HepG2 (cell line): ENCODE data around the gene CLCN1. TPM values are rescaled to one million over a fixed set of nuclear protein-coding genes. Genes with fewer than 3 reads are reported as not detected.
A peak's percentile ranks its signal among the peaks of the same experiment; 100 is the strongest.

ENCODE experiments used
- DNMT3B ChIP-seq: conservative IDR thresholded peaks from 2 replicates; pipeline ENCODE4 v1.6.1; 2016; ENCODE audit warnings: missing biosample characterization, control low read depth
- EED ChIP-seq: sonication (generic); formaldehyde crosslinking; IDR thresholded peaks from 2 replicates; pipeline ENCODE4 v1.5.0; 2020; ENCODE audit warnings: mild to moderate bottlenecking, missing genetic modification reagents
- ELF1 ChIP-seq: sonication (generic); formaldehyde crosslinking; IDR thresholded peaks from 2 replicates; pipeline ENCODE4 v1.4.0; 2020; ENCODE audit warnings: missing genetic modification reagents
- FOXO1 ChIP-seq: sonication (generic); formaldehyde crosslinking; IDR thresholded peaks from 2 replicates; pipeline ENCODE4 v1.4.0; 2020; ENCODE audit warnings: missing genetic modification reagents
- GFI1 ChIP-seq: sonication (generic); formaldehyde crosslinking; IDR thresholded peaks from 2 replicates; pipeline ENCODE4 v1.5.0; 2020; ENCODE audit warnings: missing genetic modification reagents, mild to moderate bottlenecking, borderline replicate concordance
- HIVEP1 ChIP-seq: sonication (generic); formaldehyde crosslinking; IDR thresholded peaks from 2 replicates; pipeline ENCODE4 v1.4.0; 2020; ENCODE audit warnings: mild to moderate bottlenecking, missing genetic modification reagents
- HNF4A ChIP-seq: sonication (generic); formaldehyde crosslinking; IDR thresholded peaks from 2 replicates; pipeline ENCODE4 v1.4.0; 2020; ENCODE audit warnings: missing genetic modification reagents
- HNF4G ChIP-seq, 2 experiments: sonication (generic) in 1 of 2; formaldehyde crosslinking in 1 of 2; IDR thresholded peaks; 2 replicates each; pipeline versions ENCODE4 v1.4.0 to v1.6.1; 2011 to 2020; ENCODE audit warnings: borderline replicate concordance in 2 of 2, low read depth in 2 of 2, mild to moderate bottlenecking in 2 of 2, low read length in 1 of 2, missing genetic modification reagents in 1 of 2, moderate library complexity in 1 of 2
- KMT2B ChIP-seq: IDR thresholded peaks from 2 replicates; pipeline ENCODE4 v1.6.1; 2016; ENCODE audit warnings: missing genetic modification reagents, missing compliant biosample characterization
- PAXIP1 ChIP-seq: sonication (generic); formaldehyde crosslinking; conservative IDR thresholded peaks from 2 replicates; pipeline ENCODE4 v1.4.0; 2020; ENCODE audit warnings: mild to moderate bottlenecking, missing genetic modification reagents, moderate library complexity
- PITX1 ChIP-seq: sonication (generic); formaldehyde crosslinking; IDR thresholded peaks from 2 replicates; pipeline ENCODE4 v1.5.1; 2020; ENCODE audit warnings: mild to moderate bottlenecking, missing genetic modification reagents
- POGZ ChIP-seq: sonication (generic); formaldehyde crosslinking; IDR thresholded peaks from 2 replicates; pipeline ENCODE4 v1.4.0; 2020; ENCODE audit warnings: mild to moderate bottlenecking, missing genetic modification reagents
- RBM22 ChIP-seq: fragments of 200-400 bp; formaldehyde crosslinking; optimal IDR thresholded peaks from 2 replicates; pipeline ENCODE3; 2017; ENCODE audit warnings: mild to moderate bottlenecking, low read length, moderate library complexity
- SALL1 ChIP-seq: sonication (generic); formaldehyde crosslinking; IDR thresholded peaks from 2 replicates; pipeline ENCODE4 v1.8.0; 2022; ENCODE audit warnings: mild to moderate bottlenecking, missing genetic modification reagents
- TAF1 ChIP-seq: sonication (generic); formaldehyde crosslinking; IDR thresholded peaks from 2 replicates; pipeline ENCODE4 v1.4.0; 2020; ENCODE audit warnings: missing genetic modification reagents
- TBX2 ChIP-seq: sonication (generic); formaldehyde crosslinking; IDR thresholded peaks from 2 replicates; pipeline ENCODE4 v1.5.0; 2020; ENCODE audit warnings: missing genetic modification reagents, mild to moderate bottlenecking, borderline replicate concordance
- TEAD3 ChIP-seq: optimal IDR thresholded peaks from 2 replicates; pipeline ENCODE3; 2016; ENCODE audit warnings: borderline replicate concordance
- ZNF296 ChIP-seq: sonication (generic); formaldehyde crosslinking; conservative IDR thresholded peaks from 2 replicates; pipeline ENCODE4 v1.5.0; 2020; ENCODE audit warnings: mild to moderate bottlenecking, missing genetic modification reagents
- ZNF367 ChIP-seq: sonication (generic); formaldehyde crosslinking; IDR thresholded peaks from 2 replicates; pipeline ENCODE4 v1.4.0; 2020; ENCODE audit warnings: missing genetic modification reagents, borderline replicate concordance
- ZNF713 ChIP-seq: sonication (generic); formaldehyde crosslinking; IDR thresholded peaks from 2 replicates; pipeline ENCODE4 v1.4.0; 2020; ENCODE audit warnings: mild to moderate bottlenecking, missing genetic modification reagents
- ZSCAN22 ChIP-seq: sonication (generic); formaldehyde crosslinking; IDR thresholded peaks from 2 replicates; pipeline ENCODE4 v1.4.0; 2020; ENCODE audit warnings: mild to moderate bottlenecking, missing genetic modification reagents
- polyA plus RNA-seq, 8 experiments: library from polyadenylated mRNA; depleted of rRNA in 3 of 8; stranded (reverse) in 7 of 8; unstranded in 1 of 8; fragments of >200 nt; fragmentation: Illumina TruSeq in 4 of 8; extraction: Trizol in 4 of 8; gene quantifications; 2 replicates each; pipeline versions ENCODE4 v1.2.1 to v1.2.3, GENCODE V29; 2011 to 2016; ENCODE audit warnings: low read depth in 4 of 8, missing spikeins in 1 of 8, mixed read lengths in 1 of 8; ENCODE audit not compliant: insufficient read depth in 1 of 8
- total RNA-seq, 5 experiments: library from RNA; depleted of rRNA; stranded (reverse); fragments of >200 nt; fragmentation: Illumina TruSeq; extraction: Trizol; gene quantifications; 2 replicates each; pipeline ENCODE4 v1.2.3, GENCODE V29; 2016; ENCODE audit warnings: low read depth in 1 of 5
- TF ChIP-seq, protein P1 (sequence below): IDR thresholded peaks from 2 replicates; pipeline ENCODE4 v1.6.1; 2016; ENCODE audit warnings: missing compliant biosample characterization, missing genetic modification reagents, borderline replicate concordance

The CLCN1 gene
- total and polyA plus RNA-seq, 2 of the 13 experiments (the other 11 are each of a cell fraction or from before 2014, with no cell fraction given) = 0.01 TPM; not detected in 1

DNA sequence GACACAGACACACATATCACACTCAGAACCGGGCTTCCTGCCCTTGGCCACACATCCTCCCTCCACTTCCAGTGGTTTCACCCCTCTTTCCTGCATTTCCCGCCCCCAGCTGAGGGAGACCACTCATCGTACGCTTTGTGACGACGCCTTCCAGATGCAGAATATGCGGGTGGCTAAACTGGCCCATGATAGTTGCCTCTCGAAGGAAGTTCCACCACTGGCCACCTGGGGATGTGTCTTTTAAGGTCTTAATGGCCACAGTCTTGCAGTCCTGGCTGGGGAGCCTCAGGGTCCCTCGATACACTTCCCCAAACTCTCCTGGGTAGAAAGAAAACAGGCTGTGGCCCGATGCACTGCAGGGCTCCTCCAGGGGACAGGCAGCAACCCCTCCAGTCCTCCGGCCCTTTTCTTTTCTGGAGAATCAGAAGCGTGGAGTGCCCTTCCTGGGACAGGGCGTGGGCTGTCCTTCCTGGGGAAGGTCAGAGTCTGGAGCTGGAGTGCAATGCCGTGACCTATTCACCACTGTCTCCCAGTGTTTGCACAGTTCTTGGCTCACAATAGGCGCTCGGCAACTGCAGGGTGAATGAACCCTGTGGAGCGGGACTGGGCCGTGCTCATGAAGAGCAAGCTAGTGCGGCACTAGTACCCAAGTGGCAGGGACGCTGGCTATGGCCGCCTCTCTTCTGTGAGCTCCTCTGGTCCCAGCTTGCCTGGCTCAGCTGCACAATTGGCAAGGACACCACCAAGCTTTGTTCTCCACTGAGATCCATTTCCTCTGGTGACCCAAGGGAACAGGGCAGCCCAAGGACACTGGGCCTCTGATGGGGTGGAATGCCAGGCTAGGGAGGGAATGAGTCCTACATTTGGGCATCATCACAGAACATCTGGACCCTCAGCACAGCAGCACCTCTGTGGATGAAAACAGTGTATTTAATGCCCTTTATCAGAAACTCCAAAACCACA, 79.6 kb downstream of the CLCN1 start (continued):
- TF ChIP-seq POGZ (CRISPR knock-in tag) = peak; percentile 46; the same call in 1 of the 2 replicates
- no peak for TF ChIP-seq ZNF367
- peak; percentile 78; the same call in 1 of the 2 replicates for TF ChIP-seq ZNF296 (CRISPR knock-in tag)
- no peak for TF ChIP-seq ZSCAN22 (CRISPR knock-in tag)
- peak; percentile 76 for TF ChIP-seq FOXO1
- peak; percentile 15; the same call in 1 of the 2 replicates for TF ChIP-seq TAF1 (CRISPR knock-in tag)
- TF ChIP-seq GFI1 = peak; percentile 79
- peak; percentile 95 for TF ChIP-seq HNF4A (CRISPR knock-in tag)
- TF ChIP-seq ELF1 (CRISPR knock-in tag) = peak; percentile 27; the same call in 1 of the 2 replicates
- no peak for TF ChIP-seq DNMT3B (CRISPR knock-in tag)
- TF ChIP-seq SALL1 (CRISPR knock-in tag) = peak; percentile 95
- TF ChIP-seq, protein P1, sequence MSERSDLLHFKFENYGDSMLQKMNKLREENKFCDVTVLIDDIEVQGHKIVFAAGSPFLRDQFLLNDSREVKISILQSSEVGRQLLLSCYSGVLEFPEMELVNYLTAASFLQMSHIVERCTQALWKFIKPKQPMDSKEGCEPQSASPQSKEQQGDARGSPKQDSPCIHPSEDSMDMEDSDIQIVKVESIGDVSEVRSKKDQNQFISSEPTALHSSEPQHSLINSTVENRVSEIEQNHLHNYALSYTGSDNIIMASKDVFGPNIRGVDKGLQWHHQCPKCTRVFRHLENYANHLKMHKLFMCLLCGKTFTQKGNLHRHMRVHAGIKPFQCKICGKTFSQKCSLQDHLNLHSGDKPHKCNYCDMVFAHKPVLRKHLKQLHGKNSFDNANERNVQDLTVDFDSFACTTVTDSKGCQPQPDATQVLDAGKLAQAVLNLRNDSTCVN (CRISPR knock-in tag) = peak; percentile 99
- peak; percentile 50; the same call in 1 of the 2 replicates for TF ChIP-seq HIVEP1 (CRISPR knock-in tag)
- peak; percentile 69 for TF ChIP-seq TEAD3
- peak; percentile 49 for TF ChIP-seq TBX2 (CRISPR knock-in tag)
- no peak for TF ChIP-seq EED (CRISPR knock-in tag)
- TF ChIP-seq KMT2B = peak; percentile 38; the same call in 1 of the 2 replicates
- TF ChIP-seq HNF4G (IDR thresholded peaks at IDR 0.05; ENCODE audit: borderline replicate concordance, low read depth, low read length) = peak; percentile 82
- TF ChIP-seq HNF4G (CRISPR knock-in tag; IDR thresholded peaks at IDR 0.05; ENCODE audit: borderline replicate concordance, low read depth) = 0 out of 2 replicates have a peak, but pooled peaks have one; percentile 64
- TF ChIP-seq PAXIP1 (CRISPR knock-in tag) = peak; percentile 89
- TF ChIP-seq RBM22 = no peak
- TF ChIP-seq PITX1 (CRISPR knock-in tag) = peak; percentile 53; the same call in 1 of the 2 replicates
- TF ChIP-seq ZNF713 (CRISPR knock-in tag) = peak; percentile 68; the same call in 1 of the 2 replicates
